GM12878 (cell line): Measurements from ENCODE around the gene MAGI2. TPM values are rescaled to one million over a fixed set of nuclear protein-coding genes. Genes with fewer than 3 reads are reported as not detected.

Experiments used
- ATAC-seq: fragments of 200-7000 bp; cut with Tn5 transposase; 3 replicates; pipeline ENCODE4 v1.9.1; 2020; ENCODE audit warnings: mild to moderate bottlenecking, moderate library complexity
- BruUV-seq: library from RNA; stranded (reverse); fragments of 400-500 nt; replicated peaks from 2 replicates; lab custom pipeline; 2021; lab: Mats Ljungman, UMichigan
- CTCF ChIA-PET: fragments of 300-600 bp; sonication (Branson Sonifier 250); formaldehyde crosslinking; extraction: SDS; loops from one replicate; lab custom pipeline; 2021; ENCODE audit warnings: inconsistent platforms; lab: Yijun Ruan, JAX
- POLR2A ChIA-PET: fragments of 350-600 bp; formaldehyde crosslinking; extraction: SDS; loops from one replicate; lab custom pipeline; 2021; ENCODE audit warnings: inconsistent platforms; lab: Charles Lee
- RAD21 ChIA-PET: fragments of 300-600 bp; sonication (Branson Sonifier 250); formaldehyde crosslinking; loops from one replicate; lab custom pipeline; 2023; ENCODE audit warnings: antibody characterized with exemption; ENCODE audit not compliant: unreplicated experiment; lab: Charles Lee
- SMC1A ChIA-PET: fragments of 300-600 bp; sonication (Branson Sonifier 250); formaldehyde crosslinking; loops from one replicate; lab custom pipeline; 2023; ENCODE audit not compliant: unreplicated experiment, uncharacterized antibody; lab: Charles Lee
- DNase-seq: peaks from one replicate; pipeline ENCODE4 v3.0.0-alpha.2; 2011; ENCODE audit warnings: low read depth, low spot score
- FAIRE-seq: peaks from 3 replicates; lab custom pipeline; 2011; peaks lifted over from hg19 to GRCh38; lab: Jason Lieb, UNC
- H2AFZ ChIP-seq: 2 replicates; pipeline ENCODE4 v1.6.0; 2011; ENCODE audit warnings: low read depth, low read length, control low read depth; ENCODE audit not compliant: control insufficient read depth
- H3K27ac ChIP-seq: 2 replicates; pipeline ENCODE4 v1.5.1; 2011; ENCODE audit warnings: control low read depth; ENCODE audit not compliant: control insufficient read depth, insufficient read depth
- H3K27me3 ChIP-seq, 2 experiments: replicated peaks in 1 of 2; 2 replicates each; pipeline versions ENCODE4 v1.6.0 to v1.6.1; 2011; ENCODE audit warnings: low read length in 1 of 2; ENCODE audit not compliant: control insufficient read depth in 2 of 2, insufficient read depth in 2 of 2
- H3K36me3 ChIP-seq, 2 experiments: 2 replicates each; pipeline ENCODE4 v1.5.1; 2011; ENCODE audit warnings: low read length in 1 of 2; ENCODE audit not compliant: control insufficient read depth in 2 of 2, insufficient read depth in 2 of 2
- H3K4me1 ChIP-seq: 2 replicates; pipeline ENCODE4 v1.6.1; 2011; ENCODE audit warnings: mild to moderate bottlenecking, low read length, moderate library complexity, mixed read lengths; ENCODE audit not compliant: control insufficient read depth, insufficient read depth
- H3K4me2 ChIP-seq: 2 replicates; pipeline ENCODE4 v1.6.0; 2011; ENCODE audit warnings: control low read depth; ENCODE audit not compliant: control insufficient read depth, insufficient read depth
- H3K4me3 ChIP-seq: fragments of 200-600 bp; sonication (generic); 2 replicates; pipeline ENCODE4 v1.5.1; 2016
- H3K79me2 ChIP-seq: 2 replicates; pipeline ENCODE4 v1.6.0; 2011; ENCODE audit warnings: low read length; ENCODE audit not compliant: control insufficient read depth, insufficient read depth
- H3K9ac ChIP-seq: 2 replicates; pipeline ENCODE4 v1.8.0; 2011; ENCODE audit warnings: low read length, control low read depth, mixed read lengths; ENCODE audit not compliant: control insufficient read depth, insufficient read depth
- H3K9me3 ChIP-seq: replicated peaks from 3 replicates; pipeline ENCODE4 v1.5.1; 2011; ENCODE audit warnings: mild to moderate bottlenecking, low read length; ENCODE audit not compliant: control insufficient read depth, insufficient read depth
- H4K20me1 ChIP-seq: 2 replicates; pipeline ENCODE4 v1.6.0; 2011; ENCODE audit not compliant: control insufficient read depth, insufficient read depth
- BHLHE40 ChIP-seq, 2 experiments: fragments of 450-650 bp in 1 of 2; IDR thresholded peaks; 2 replicates each; pipeline ENCODE4 v1.6.1; 2011 to 2017; ENCODE audit warnings: low read depth in 2 of 2, borderline replicate concordance in 1 of 2, improper control_type of control experiment in 1 of 2, low read length in 1 of 2, mild to moderate bottlenecking in 1 of 2
- CREM ChIP-seq: IDR thresholded peaks from 2 replicates; pipeline ENCODE4 v1.6.1; 2014; ENCODE audit warnings: antibody characterized with exemption, low read depth
- ETV6 ChIP-seq, 2 experiments: fragments of 450-650 bp in 1 of 2; IDR thresholded peaks in 1 of 2; conservative IDR thresholded peaks in 1 of 2; 2 replicates each; pipeline ENCODE4 v1.6.1; 2014; ENCODE audit warnings: antibody characterized with exemption in 1 of 2, borderline replicate concordance in 1 of 2, low read depth in 1 of 2, mild to moderate bottlenecking in 1 of 2, moderate library complexity in 1 of 2
- IKZF1 ChIP-seq: fragments of 450-650 bp; conservative IDR thresholded peaks from 2 replicates; pipeline ENCODE4 v1.6.1; 2017; ENCODE audit warnings: antibody characterized with exemption, mild to moderate bottlenecking
- NFIC ChIP-seq: IDR thresholded peaks from 2 replicates; pipeline ENCODE4 v1.6.1; 2012; ENCODE audit warnings: low read depth, mild to moderate bottlenecking, inconsistent platforms, low read length, moderate library complexity
- NRF1 ChIP-seq: conservative IDR thresholded peaks from 2 replicates; pipeline ENCODE4 v1.6.1; 2011; ENCODE audit warnings: mild to moderate bottlenecking, low read depth, low read length, improper control_type of control experiment
- PAX5 ChIP-seq: IDR thresholded peaks from 2 replicates; pipeline ENCODE4 v1.6.1; 2011; ENCODE audit warnings: low read depth, low read length, borderline replicate concordance
- PML ChIP-seq: IDR thresholded peaks from 2 replicates; pipeline ENCODE4 v1.6.1; 2012; ENCODE audit warnings: low read length, inconsistent platforms
- RBBP5 ChIP-seq: fragments of 200-600 bp; sonication (generic); conservative IDR thresholded peaks from 2 replicates; pipeline ENCODE4 v1.6.1; 2016
- SP1 ChIP-seq: IDR thresholded peaks from one replicate; pipeline ENCODE4 v1.6.1; 2011; ENCODE audit warnings: low read depth, low read length
- ZNF24 ChIP-seq: fragments of 450-650 bp; IDR thresholded peaks from 2 replicates; pipeline ENCODE4 v1.6.1; 2017; ENCODE audit warnings: antibody characterized with exemption, mild to moderate bottlenecking
- ZNF622 ChIP-seq: fragments of 450-650 bp; IDR thresholded peaks from 2 replicates; pipeline ENCODE4 v1.6.1; 2017; ENCODE audit warnings: mild to moderate bottlenecking, inconsistent platforms
- WGBS: methylation state at CpG from one replicate; pipeline ENCODE4 v1.1.6; 2016; ENCODE audit warnings: low lambda C conversion rate; ENCODE audit not compliant: insufficient replicate concordance, insufficient coverage; ENCODE audit errors: missing lambda C conversion rate; 5-methylcytosine and 5-hydroxymethylcytosine counted together
- in situ Hi-C: fragments of 300-500 bp; cut with MboI; formaldehyde crosslinking; loops from 9 replicates; pipeline ENCODE4 v1.14.3; 2018; ENCODE audit warnings: mixed read lengths
- intact Hi-C: fragments of 100-400 bp; cut with micrococcal nuclease; formaldehyde crosslinking; loops from one replicate; pipeline ENCODE4 v1.14.2; 2022; ENCODE audit not compliant: unreplicated experiment
- polyA plus RNA-seq, 11 experiments: library from polyadenylated mRNA; depleted of rRNA in 4 of 11; unstranded in 6 of 11; stranded (reverse) in 5 of 11; fragments of >200 nt; fragmentation: Nextera tagmentation in 4 of 11; fragmentation: Illumina TruSeq in 1 of 11; extraction: Ambion mirVana in 4 of 11; extraction: Trizol in 1 of 11; gene quantifications; 1 replicate in 1 of 11; 2 replicates in 10 of 11; pipeline versions ENCODE4 v1.2.1 to v1.2.3, GENCODE V29; 2011 to 2016; ENCODE audit warnings: inconsistent platforms in 2 of 11, missing spikeins in 2 of 11, low read depth in 1 of 11
- total RNA-seq, 4 experiments: library from RNA; depleted of rRNA in 3 of 4; stranded (reverse); fragments of >200 nt in 3 of 4; fragmentation: Illumina TruSeq in 1 of 4; extraction: Trizol in 1 of 4; gene quantifications; 2 replicates each; pipeline versions ENCODE4 v1.2.1 to v1.2.3, GENCODE V29; 2013 to 2021
- TF ChIP-seq, protein P1 (sequence below): fragments of 450-650 bp; IDR thresholded peaks from 2 replicates; pipeline ENCODE4 v1.6.1; 2016; ENCODE audit warnings: mild to moderate bottlenecking
- TF ChIP-seq, protein P2 (sequence below): fragments of 450-650 bp; conservative IDR thresholded peaks from 2 replicates; pipeline ENCODE4 v1.6.1; 2017; ENCODE audit warnings: mild to moderate bottlenecking, moderate library complexity

MAGI2 gene
- total and polyA plus RNA-seq, 10 of the 15 experiments (the other 5 are each of a cell fraction or from before 2014, with no cell fraction given), result 0.01 to 0.31 (median 0.05) TPM; not detected in 2

DNA sequence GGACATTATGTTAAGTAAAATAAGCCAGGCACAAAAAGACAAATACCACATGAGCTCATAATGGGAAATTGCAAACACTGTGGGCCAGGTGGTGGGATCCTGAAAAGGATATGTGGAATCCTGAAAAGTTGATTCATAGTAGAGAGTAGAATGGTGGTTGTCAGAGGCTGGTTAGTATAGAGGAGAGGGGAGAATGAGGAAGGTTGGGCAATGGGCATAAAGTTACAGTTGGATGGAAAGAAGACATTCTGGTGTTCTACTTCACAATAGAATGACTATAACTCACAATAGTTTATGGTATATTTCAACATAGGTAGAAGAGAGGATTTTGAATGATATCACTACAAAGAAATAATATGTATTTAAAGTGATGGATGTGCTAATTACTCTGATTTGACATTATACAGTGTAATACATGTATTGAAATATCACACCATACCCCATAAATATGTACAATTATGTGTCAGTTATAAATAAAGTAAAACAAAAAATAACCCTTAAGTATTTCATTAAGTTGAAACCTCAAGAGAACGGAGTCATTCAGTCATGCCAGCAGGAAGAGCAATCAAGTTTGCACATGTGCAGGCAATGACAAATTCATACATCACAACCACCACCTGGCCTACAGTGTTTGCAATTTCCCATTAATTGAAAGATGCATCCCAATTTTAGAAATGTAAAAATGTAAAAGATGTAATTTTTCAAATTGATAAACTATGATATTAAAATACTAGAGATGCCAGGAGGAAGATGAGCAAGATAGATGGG lies 156.7 kb downstream of the MAGI2 start:
- no peak overlapping the region for H3K9ac ChIP-seq
- no peaks in the 10 kb centered on the region for H3K36me3 ChIP-seq
- WGBS, result 0% methylated on average over 1 of the region's 1 CpG
- ChIA-PET CTCF (interaction anchor here (0.7 to 2.1 kb wide), 6 partner anchors 11 to 1531 kb away, joined by 3 to 15 read pairs (median 6); no protein-coding TSS in a partner anchor), POLR2A (no interaction called here), RAD21 (no interaction called here), SMC1A (no interaction called here)
- H4K20me1 ChIP-seq, result no peaks in the 10 kb centered on the region
- in situ Hi-C loops, result loop anchor here (25.0 kb wide), 1 partner anchor 716 kb away; no protein-coding TSS in a partner anchor
- no peak for ATAC-seq
- no peaks in the 10 kb centered on the region for H3K27me3 ChIP-seq
- no peaks in the 10 kb centered on the region for H3K4me1 ChIP-seq
- no peaks in the 10 kb centered on the region for H3K79me2 ChIP-seq
- no peak overlapping the region for H3K4me3 ChIP-seq
- intact Hi-C loops, result loop anchor here (5.0 kb wide), 2 partner anchors 446 to 721 kb away; no protein-coding TSS in a partner anchor
- no peak for FAIRE-seq
- TF ChIP-seq, protein P1, sequence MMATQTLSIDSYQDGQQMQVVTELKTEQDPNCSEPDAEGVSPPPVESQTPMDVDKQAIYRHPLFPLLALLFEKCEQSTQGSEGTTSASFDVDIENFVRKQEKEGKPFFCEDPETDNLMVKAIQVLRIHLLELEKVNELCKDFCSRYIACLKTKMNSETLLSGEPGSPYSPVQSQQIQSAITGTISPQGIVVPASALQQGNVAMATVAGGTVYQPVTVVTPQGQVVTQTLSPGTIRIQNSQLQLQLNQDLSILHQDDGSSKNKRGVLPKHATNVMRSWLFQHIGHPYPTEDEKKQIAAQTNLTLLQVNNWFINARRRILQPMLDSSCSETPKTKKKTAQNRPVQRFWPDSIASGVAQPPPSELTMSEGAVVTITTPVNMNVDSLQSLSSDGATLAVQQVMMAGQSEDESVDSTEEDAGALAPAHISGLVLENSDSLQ, result no peak
- TF ChIP-seq BHLHE40 (IDR thresholded peaks at IDR 0.05; ENCODE audit: borderline replicate concordance in 1 of 2, low read depth in 2 of 2, low read length in 1 of 2), result no peak
- TF ChIP-seq SP1, result no peak
- no peak for TF ChIP-seq ZNF24
- no peak for TF ChIP-seq ZNF622
- TF ChIP-seq ETV6 (conservative IDR thresholded peaks at IDR 0.05 in 1 of 2, IDR thresholded peaks at IDR 0.05 in 1 of 2; ENCODE audit: borderline replicate concordance in 1 of 2, low read depth in 1 of 2), result no peak
- no peak for TF ChIP-seq IKZF1
- TF ChIP-seq PML, result no peak
- TF ChIP-seq NFIC, result no peak
- TF ChIP-seq NRF1, result no peak
- TF ChIP-seq, protein P2, sequence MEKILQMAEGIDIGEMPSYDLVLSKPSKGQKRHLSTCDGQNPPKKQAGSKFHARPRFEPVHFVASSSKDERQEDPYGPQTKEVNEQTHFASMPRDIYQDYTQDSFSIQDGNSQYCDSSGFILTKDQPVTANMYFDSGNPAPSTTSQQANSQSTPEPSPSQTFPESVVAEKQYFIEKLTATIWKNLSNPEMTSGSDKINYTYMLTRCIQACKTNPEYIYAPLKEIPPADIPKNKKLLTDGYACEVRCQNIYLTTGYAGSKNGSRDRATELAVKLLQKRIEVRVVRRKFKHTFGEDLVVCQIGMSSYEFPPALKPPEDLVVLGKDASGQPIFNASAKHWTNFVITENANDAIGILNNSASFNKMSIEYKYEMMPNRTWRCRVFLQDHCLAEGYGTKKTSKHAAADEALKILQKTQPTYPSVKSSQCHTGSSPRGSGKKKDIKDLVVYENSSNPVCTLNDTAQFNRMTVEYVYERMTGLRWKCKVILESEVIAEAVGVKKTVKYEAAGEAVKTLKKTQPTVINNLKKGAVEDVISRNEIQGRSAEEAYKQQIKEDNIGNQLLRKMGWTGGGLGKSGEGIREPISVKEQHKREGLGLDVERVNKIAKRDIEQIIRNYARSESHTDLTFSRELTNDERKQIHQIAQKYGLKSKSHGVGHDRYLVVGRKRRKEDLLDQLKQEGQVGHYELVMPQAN, result no peak
- no peak for TF ChIP-seq CREM
- TF ChIP-seq PAX5, result no peak
- no peak for TF ChIP-seq RBBP5
- no TSS peak for BruUV-seq
- H3K27ac ChIP-seq, result no peak overlapping the region
- H3K9me3 ChIP-seq, result no peaks in the 10 kb centered on the region
- no peak overlapping the region for H2AFZ ChIP-seq
- no peak overlapping the region for H3K4me2 ChIP-seq
- no peak for DNase-seq
